T-cell (primary cell): ENCODE data around the gene ATP2C2. TPM values are rescaled to one million over a fixed set of nuclear protein-coding genes. Genes with fewer than 3 reads are reported as not detected.
"Not testable (repeated sequence)": the region's sequence is repeated elsewhere in the genome, so short reads cannot be mapped to it uniquely, and the experiment has no call there.

Source experiments
- ATAC-seq, 4 experiments: fragments of 200-7000 bp in 3 of 4; fragments of 150-1000 bp in 1 of 4; cut with Tn5 transposase; replicated peaks in 1 of 4; 1 replicate in 3 of 4; 2 replicates in 1 of 4; pipeline ENCODE4 v1.10.0; 2021; ENCODE audit warnings: moderate library complexity in 3 of 4, mild to moderate bottlenecking in 2 of 4, moderate number of reproducible peaks in 1 of 4
- CTCF ChIA-PET, 2 donors: fragments of 300-600 bp; sonication (Branson Sonifier 250); formaldehyde crosslinking; loops; one replicate each; lab custom pipeline; 2022; ENCODE audit warnings: antibody characterized with exemption in 2 of 2; lab: Charles Lee
- POLR2A ChIA-PET, 2 donors: fragments of 300-600 bp; sonication (Branson Sonifier 250); formaldehyde crosslinking; loops; one replicate each; lab custom pipeline; 2022; ENCODE audit warnings: antibody characterized with exemption in 2 of 2; lab: Charles Lee
- DNase-seq, 35 experiments: peaks; one replicate each; pipeline versions ENCODE4 v3.0.0 to v3.0.0-alpha.2; 2013 to 2023
- H3K27ac ChIP-seq: one replicate; pipeline ENCODE4 v1.5.1; 2013; ENCODE audit warnings: low read length
- H3K27me3 ChIP-seq, 2 experiments: replicated peaks in 1 of 2; 1 replicate in 1 of 2; 2 replicates in 1 of 2; pipeline versions ENCODE4 v1.6.1 to v1.7.0; 2013; ENCODE audit warnings: low read length in 1 of 2, mixed read lengths in 1 of 2; ENCODE audit not compliant: control insufficient read depth in 2 of 2, insufficient read depth in 2 of 2; ENCODE audit errors: extremely low read depth in 1 of 2
- H3K36me3 ChIP-seq, 2 donors: 1 replicate in 1 of 2; 2 replicates in 1 of 2; pipeline versions ENCODE4 v1.6.1 to v1.7.0; 2013; ENCODE audit warnings: low read length in 1 of 2; ENCODE audit not compliant: control insufficient read depth in 2 of 2, insufficient read depth in 1 of 2; ENCODE audit errors: extremely low read depth in 1 of 2
- H3K4me1 ChIP-seq, 2 experiments: 1 replicate in 1 of 2; 2 replicates in 1 of 2; pipeline versions ENCODE4 v1.6.1 to v1.7.0; 2013; ENCODE audit warnings: low read length in 2 of 2, mixed read lengths in 1 of 2; ENCODE audit not compliant: insufficient read depth in 2 of 2, control insufficient read depth in 1 of 2; ENCODE audit errors: extremely low read depth in 1 of 2
- H3K4me3 ChIP-seq, 2 donors: 1 replicate in 1 of 2; 2 replicates in 1 of 2; pipeline versions ENCODE4 v1.5.1 to v1.7.0; 2013; ENCODE audit warnings: mild to moderate bottlenecking in 2 of 2, low read length in 1 of 2, moderate library complexity in 1 of 2; ENCODE audit not compliant: control insufficient read depth in 1 of 2; ENCODE audit errors: extremely low read depth in 1 of 2
- H3K9me3 ChIP-seq: 2 replicates; pipeline ENCODE4 v1.7.0; 2013
- H3K27ac Mint-ChIP-seq, 2 donors: one replicate each; pipeline ENCODE4 v1.8.0; 2020 to 2021; ENCODE audit warnings: mild to moderate bottlenecking in 2 of 2, mixed read lengths in 2 of 2
- H3K27me3 Mint-ChIP-seq, 2 donors: one replicate each; pipeline ENCODE4 v1.8.0; 2021 to 2022; ENCODE audit warnings: mixed read lengths in 2 of 2
- H3K36me3 Mint-ChIP-seq: one replicate; pipeline ENCODE4 v1.8.0; 2021; ENCODE audit warnings: mixed read lengths
- H3K4me1 Mint-ChIP-seq, 3 donors: one replicate each; pipeline ENCODE4 v1.8.0; 2020 to 2022; ENCODE audit warnings: mixed read lengths in 3 of 3, mild to moderate bottlenecking in 1 of 3
- H3K4me3 Mint-ChIP-seq, 3 donors: one replicate each; pipeline ENCODE4 v1.8.0; 2020 to 2022; ENCODE audit warnings: mild to moderate bottlenecking in 3 of 3, mixed read lengths in 3 of 3, moderate library complexity in 3 of 3
- H3K9me3 Mint-ChIP-seq, 3 donors: one replicate each; pipeline ENCODE4 v1.8.0; 2020 to 2022; ENCODE audit warnings: mixed read lengths in 3 of 3
- WGBS: methylation state at CpG from one replicate; pipeline ENCODE4 v1.1.5; 2013; ENCODE audit warnings: missing lambda C conversion rate; ENCODE audit not compliant: insufficient coverage; 5-methylcytosine and 5-hydroxymethylcytosine counted together
- total RNA-seq, 35 experiments: library from RNA in 6 of 35; stranded (reverse) in 6 of 35; fragments of 120-200 nt in 1 of 35; gene quantifications; one replicate each; pipeline versions ENCODE4 v1.2.1 to v1.2.4 and lab custom pipeline; 2013 to 2026

The ATP2C2 gene
- total RNA-seq, 5 donors from 2014 or later (not counting 1 experiment from before 2014, with no cell fraction given): not detected

- peaks cover 20 to 26% of the 10 kb centered on the region in 2 donors for H3K27me3 Mint-ChIP-seq
- CTCF ChIA-PET: no interaction called here
- POLR2A ChIA-PET: no interaction called here
- Histone ChIP-seq H3K27me3 (peaks cover 0 to 32% of the 10 kb centered on the region in 2 experiments), H3K36me3 (no peaks in the 10 kb centered on the region), H3K9me3 (no peaks in the 10 kb centered on the region), H3K4me3 (no peak overlapping the region), H3K27ac (no peak overlapping the region), H3K4me1 (no peaks in the 10 kb centered on the region)
- WGBS: 64% methylated on average over 8 of the region's 9 CpGs
- H3K9me3 Mint-ChIP-seq: no peaks in the 10 kb centered on the region
- ATAC-seq (no peak), DNase-seq (no peak)
- H3K27ac Mint-ChIP-seq: no peak overlapping the region
- no peaks in the 10 kb centered on the region for H3K4me1 Mint-ChIP-seq
- H3K4me3 Mint-ChIP-seq: no peak overlapping the region
- H3K36me3 Mint-ChIP-seq: no peaks in the 10 kb centered on the region
Measured at GRCh38 chr16:84396537-84397008, 28.2 kb downstream of the ATP2C2 start.

DNA sequence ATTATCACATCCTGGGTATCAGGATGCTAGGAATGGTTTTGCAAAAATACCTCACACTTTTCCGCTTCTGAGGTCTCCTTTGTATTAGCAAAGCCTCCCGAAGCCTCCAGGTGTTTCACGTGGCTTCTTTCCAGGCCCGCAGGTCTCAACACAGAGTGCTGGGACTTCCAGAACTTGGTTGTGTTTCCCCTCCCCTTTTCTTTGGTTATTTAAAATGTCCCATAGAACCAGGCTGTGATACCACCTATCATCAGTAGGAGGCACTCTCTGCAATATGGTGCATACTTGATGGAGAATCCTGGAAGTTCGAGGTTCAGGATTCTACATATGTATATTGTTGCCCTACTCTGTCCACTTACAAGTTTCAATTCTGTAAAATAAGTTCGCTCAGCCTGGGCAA lies 28.8 kb downstream of the ATP2C2 start:
- CTCF ChIA-PET: no interaction called here
- 88% methylated on average over 3 of the region's 6 CpGs for WGBS
- Histone ChIP-seq H3K4me3 (no peak overlapping the region), H3K36me3 (no peaks in the 10 kb centered on the region), H3K9me3 (no peaks in the 10 kb centered on the region), H3K27me3 (peaks cover 0 to 32% of the 10 kb centered on the region in 2 experiments), H3K4me1 (no peaks in the 10 kb centered on the region), H3K27ac (no peak overlapping the region)
- no peaks in the 10 kb centered on the region for H3K9me3 Mint-ChIP-seq
- ATAC-seq (no peak), DNase-seq (no peak)
- POLR2A ChIA-PET: no interaction called here
- H3K4me1 Mint-ChIP-seq: no peaks in the 10 kb centered on the region
- H3K4me3 Mint-ChIP-seq: no peak overlapping the region
- H3K27me3 Mint-ChIP-seq: peaks cover 23 to 29% of the 10 kb centered on the region in 2 donors
- H3K36me3 Mint-ChIP-seq: no peaks in the 10 kb centered on the region
- no peak overlapping the region for H3K27ac Mint-ChIP-seq

GRCh38 chr16:84398701-84399100 lies 30.4 kb downstream of the ATP2C2 start:
- ChIA-PET CTCF (no interaction called here), POLR2A (no interaction called here)
- Histone ChIP-seq H3K9me3 (no peaks in the 10 kb centered on the region), H3K4me1 (no peaks in the 10 kb centered on the region), H3K27me3 (peaks cover 0 to 28% of the 10 kb centered on the region in 2 experiments), H3K4me3 (no peak overlapping the region), H3K36me3 (no peaks in the 10 kb centered on the region), H3K27ac (no peak overlapping the region)
- Mint-ChIP-seq H3K36me3 (no peaks in the 10 kb centered on the region), H3K9me3 (no peaks in the 10 kb centered on the region), H3K27me3 (peaks cover 28 to 30% of the 10 kb centered on the region in 2 donors), H3K27ac (no peak overlapping the region), H3K4me3 (no peak overlapping the region), H3K4me1 (no peaks in the 10 kb centered on the region)
- ATAC-seq (no peak), DNase-seq (no peak)
- 81% methylated on average over 7 of the region's 10 CpGs for WGBS

GRCh38 chr16:84399912-84400311 lies 31.6 kb downstream of the ATP2C2 start:
- POLR2A ChIA-PET, CTCF ChIA-PET: not testable (repeated sequence)

GRCh38 chr16:84403435-84403834 lies 35.1 kb downstream of the ATP2C2 start:
- CTCF ChIA-PET, H3K36me3 ChIP-seq, H3K4me1 ChIP-seq, H3K4me3 ChIP-seq, H3K4me3 Mint-ChIP-seq, POLR2A ChIA-PET, H3K9me3 Mint-ChIP-seq, H3K4me1 Mint-ChIP-seq, H3K27ac ChIP-seq, H3K9me3 ChIP-seq, H3K36me3 Mint-ChIP-seq, ATAC-seq, H3K27ac Mint-ChIP-seq, DNase-seq: not testable (repeated sequence)
- WGBS: 92% methylated on average over 4 of the region's 5 CpGs
- peaks cover 34 to 58% of the 10 kb centered on the region in 2 donors for H3K27me3 Mint-ChIP-seq
- peaks cover 0 to 40% of the 10 kb centered on the region in 2 experiments for H3K27me3 ChIP-seq

More at GRCh38 chr16:84399912-84400311, 31.6 kb downstream of the ATP2C2 start:
- peaks cover 0 to 30% of the 10 kb centered on the region in 2 experiments for H3K27me3 ChIP-seq
- H3K4me3 ChIP-seq, H3K36me3 Mint-ChIP-seq, H3K27ac ChIP-seq, H3K36me3 ChIP-seq, H3K9me3 Mint-ChIP-seq, H3K27ac Mint-ChIP-seq, DNase-seq, H3K4me1 Mint-ChIP-seq, H3K9me3 ChIP-seq, ATAC-seq, H3K4me3 Mint-ChIP-seq, H3K4me1 ChIP-seq: not testable (repeated sequence)
- peaks cover 30 to 34% of the 10 kb centered on the region in 2 donors for H3K27me3 Mint-ChIP-seq
- whole genome bisulfite sequencing: no CpG with 5 or more reads among the region's 2 CpGs

DNA sequence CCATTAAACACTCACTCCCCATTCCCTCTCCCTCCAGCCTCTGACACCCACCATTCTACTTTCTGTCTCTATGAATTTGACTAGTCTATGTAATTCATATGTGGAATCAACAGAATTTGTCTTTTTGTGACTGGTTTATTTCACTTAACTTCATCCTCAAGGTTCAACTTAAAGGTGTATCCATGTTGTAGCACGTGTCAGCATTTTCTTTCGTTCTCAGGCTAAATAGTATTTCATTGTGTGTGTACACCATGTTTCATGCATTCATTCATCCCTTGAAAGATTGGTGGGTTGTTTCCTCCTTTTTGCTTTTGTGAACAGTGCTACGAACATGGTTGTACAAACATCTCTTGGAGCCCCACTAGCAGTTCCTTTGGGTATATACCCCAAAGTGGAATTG lies 36.0 kb downstream of the ATP2C2 start:
- Histone ChIP-seq H3K4me1 (no peaks in the 10 kb centered on the region), H3K27me3 (peaks cover 0 to 42% of the 10 kb centered on the region in 2 experiments), H3K36me3 (no peaks in the 10 kb centered on the region), H3K4me3 (no peak overlapping the region), H3K9me3 (no peaks in the 10 kb centered on the region), H3K27ac (no peak overlapping the region)
- peaks cover 39 to 60% of the 10 kb centered on the region in 2 donors for H3K27me3 Mint-ChIP-seq
- POLR2A ChIA-PET: no interaction called here
- WGBS: 20% methylated on average over 1 of the region's 3 CpGs
- no peaks in the 10 kb centered on the region for H3K9me3 Mint-ChIP-seq
- H3K27ac Mint-ChIP-seq: no peak overlapping the region
- CTCF ChIA-PET: no interaction called here
- no peak for ATAC-seq
- no peaks in the 10 kb centered on the region for H3K36me3 Mint-ChIP-seq
- no peak overlapping the region for H3K4me3 Mint-ChIP-seq
- H3K4me1 Mint-ChIP-seq: no peaks in the 10 kb centered on the region
- no peak for DNase-seq
